Cardiac muscle cell (in vitro differentiated cells and primary cell): Measurements from ENCODE around the gene SSR2. TPM values are rescaled to one million over a fixed set of nuclear protein-coding genes. Genes with fewer than 3 reads are reported as not detected.

Source experiments
- DNase-seq, 2 donors: peaks; one replicate each; pipeline versions ENCODE4 v3.0.0 to v3.0.0-alpha.2; 2010 to 2017; ENCODE audit warnings: low read depth in 1 of 2, low spot score in 1 of 2
- H3K27ac ChIP-seq: fragments of 200-600 bp; sonication (generic); 2 replicates; pipeline ENCODE4 v1.5.1; 2016
- H3K27me3 ChIP-seq: fragments of 200-600 bp; sonication (generic); 2 replicates; pipeline ENCODE4 v1.6.0; 2016; ENCODE audit warnings: control low read depth
- H3K36me3 ChIP-seq: fragments of 200-600 bp; sonication (generic); 2 replicates; pipeline ENCODE4 v1.5.1; 2016; ENCODE audit warnings: control low read depth
- H3K4me1 ChIP-seq: fragments of 200-600 bp; sonication (generic); 2 replicates; pipeline ENCODE4 v1.8.1; 2017; ENCODE audit warnings: low read depth, mild to moderate bottlenecking, mixed run types
- H3K4me3 ChIP-seq: fragments of 200-600 bp; sonication (generic); 2 replicates; pipeline ENCODE4 v1.5.1; 2016; ENCODE audit warnings: mild to moderate bottlenecking
- H3K9me3 ChIP-seq: fragments of 200-600 bp; sonication (generic); 2 replicates; pipeline ENCODE4 v1.5.1; 2017; ENCODE audit warnings: low read depth, mild to moderate bottlenecking, control low read depth
- polyA plus RNA-seq: library from polyadenylated mRNA; unstranded; fragments of >200 nt; fragmentation: Nextera tagmentation; extraction: Ambion mirVana; gene quantifications from 2 replicates; pipeline ENCODE4 v1.2.1, GENCODE V29; 2016
- total RNA-seq: library from RNA; depleted of rRNA; stranded (reverse); fragments of >200 nt; gene quantifications from 2 replicates; pipeline ENCODE4 v1.2.3, GENCODE V29; 2016
- TF ChIP-seq, protein P1 (sequence below): IDR thresholded peaks from 2 replicates; pipeline ENCODE4 v1.5.1; 2012; ENCODE audit warnings: low read depth, mild to moderate bottlenecking, low read length

SSR2 gene
- total and polyA plus RNA-seq, 2 experiments from 2014 or later: 119 to 188 TPM

DNA sequence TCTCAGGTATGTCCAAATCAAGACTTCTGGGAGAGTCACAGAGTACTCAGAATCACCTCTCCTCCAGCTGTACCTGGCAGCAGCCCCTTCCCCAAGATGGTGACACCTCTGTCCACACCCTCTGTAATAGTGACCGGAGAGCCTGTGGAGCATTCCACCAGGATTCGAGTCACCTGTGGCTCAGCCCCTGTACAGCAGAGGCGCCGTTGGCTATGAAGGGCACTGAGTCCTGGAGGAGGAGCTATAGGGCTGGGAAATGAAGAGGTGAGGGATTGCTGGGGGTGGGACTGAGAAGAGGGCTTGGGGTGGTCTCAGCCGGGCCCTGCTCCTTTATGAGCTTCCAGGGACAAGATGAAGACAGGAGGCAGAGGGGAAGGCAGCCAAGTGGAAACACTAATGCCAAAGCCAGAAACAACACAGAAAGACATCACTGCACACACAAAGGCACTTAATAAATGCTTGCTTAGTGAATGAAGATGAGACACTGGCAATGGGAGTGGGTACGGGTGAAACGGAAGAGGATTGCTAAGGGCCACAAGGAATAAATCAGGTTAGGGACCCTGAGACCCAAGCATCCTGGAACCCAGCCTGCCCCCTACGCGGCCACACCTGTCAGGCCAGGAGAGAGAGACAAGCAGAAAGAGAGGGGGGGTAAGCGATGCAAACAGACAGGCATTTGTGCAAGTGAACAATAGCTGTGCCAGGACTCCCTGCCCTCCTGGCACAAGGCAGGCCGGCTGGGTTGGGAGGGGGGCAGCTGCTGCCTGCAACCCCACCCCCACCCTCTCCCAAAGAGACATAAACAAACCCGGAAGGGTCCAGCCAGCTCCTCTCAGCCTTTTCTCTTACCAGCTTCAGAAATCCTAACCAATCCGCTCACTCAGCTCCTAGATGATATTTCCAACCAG lies 46.3 kb downstream of the SSR2 start:
- H3K4me3 ChIP-seq: no peak overlapping the region
- TF ChIP-seq, protein P1, sequence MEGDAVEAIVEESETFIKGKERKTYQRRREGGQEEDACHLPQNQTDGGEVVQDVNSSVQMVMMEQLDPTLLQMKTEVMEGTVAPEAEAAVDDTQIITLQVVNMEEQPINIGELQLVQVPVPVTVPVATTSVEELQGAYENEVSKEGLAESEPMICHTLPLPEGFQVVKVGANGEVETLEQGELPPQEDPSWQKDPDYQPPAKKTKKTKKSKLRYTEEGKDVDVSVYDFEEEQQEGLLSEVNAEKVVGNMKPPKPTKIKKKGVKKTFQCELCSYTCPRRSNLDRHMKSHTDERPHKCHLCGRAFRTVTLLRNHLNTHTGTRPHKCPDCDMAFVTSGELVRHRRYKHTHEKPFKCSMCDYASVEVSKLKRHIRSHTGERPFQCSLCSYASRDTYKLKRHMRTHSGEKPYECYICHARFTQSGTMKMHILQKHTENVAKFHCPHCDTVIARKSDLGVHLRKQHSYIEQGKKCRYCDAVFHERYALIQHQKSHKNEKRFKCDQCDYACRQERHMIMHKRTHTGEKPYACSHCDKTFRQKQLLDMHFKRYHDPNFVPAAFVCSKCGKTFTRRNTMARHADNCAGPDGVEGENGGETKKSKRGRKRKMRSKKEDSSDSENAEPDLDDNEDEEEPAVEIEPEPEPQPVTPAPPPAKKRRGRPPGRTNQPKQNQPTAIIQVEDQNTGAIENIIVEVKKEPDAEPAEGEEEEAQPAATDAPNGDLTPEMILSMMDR: no peak
- no peaks in the 10 kb centered on the region for H3K27me3 ChIP-seq
- no peaks in the 10 kb centered on the region for H3K9me3 ChIP-seq
- peaks cover 33% of the 10 kb centered on the region for H3K4me1 ChIP-seq
- no peak for DNase-seq
- peak overlapping the region; percentile 92 for H3K27ac ChIP-seq
- H3K36me3 ChIP-seq: no peaks in the 10 kb centered on the region

DNA sequence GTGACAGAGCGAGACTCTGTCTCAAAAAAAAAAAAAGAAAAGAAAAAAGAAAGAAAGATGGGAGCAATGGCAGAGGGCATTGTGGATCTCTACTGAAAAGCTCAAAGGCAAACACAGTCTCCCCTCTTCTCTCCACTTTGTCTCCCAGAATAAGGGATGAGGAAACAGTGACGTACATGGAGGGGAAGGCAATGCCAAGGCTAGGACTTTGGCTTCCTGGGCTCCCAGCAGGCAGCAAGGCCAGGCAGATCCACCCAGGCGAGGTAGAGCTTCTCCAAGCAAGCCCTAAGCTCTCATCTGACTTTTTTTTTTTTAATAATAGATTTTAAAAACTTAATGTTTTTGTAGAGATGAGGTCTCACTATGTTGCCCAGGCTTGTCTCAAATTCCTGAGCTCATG lies 47.0 kb downstream of the SSR2 start:
- Histone ChIP-seq H3K4me3 (no peak overlapping the region), H3K36me3 (no peaks in the 10 kb centered on the region), H3K9me3 (no peaks in the 10 kb centered on the region), H3K27ac (no peak overlapping the region), H3K27me3 (no peaks in the 10 kb centered on the region), H3K4me1 (peaks cover 40% of the 10 kb centered on the region)
- no peak for DNase-seq
- TF ChIP-seq, protein P1: no peak

DNA sequence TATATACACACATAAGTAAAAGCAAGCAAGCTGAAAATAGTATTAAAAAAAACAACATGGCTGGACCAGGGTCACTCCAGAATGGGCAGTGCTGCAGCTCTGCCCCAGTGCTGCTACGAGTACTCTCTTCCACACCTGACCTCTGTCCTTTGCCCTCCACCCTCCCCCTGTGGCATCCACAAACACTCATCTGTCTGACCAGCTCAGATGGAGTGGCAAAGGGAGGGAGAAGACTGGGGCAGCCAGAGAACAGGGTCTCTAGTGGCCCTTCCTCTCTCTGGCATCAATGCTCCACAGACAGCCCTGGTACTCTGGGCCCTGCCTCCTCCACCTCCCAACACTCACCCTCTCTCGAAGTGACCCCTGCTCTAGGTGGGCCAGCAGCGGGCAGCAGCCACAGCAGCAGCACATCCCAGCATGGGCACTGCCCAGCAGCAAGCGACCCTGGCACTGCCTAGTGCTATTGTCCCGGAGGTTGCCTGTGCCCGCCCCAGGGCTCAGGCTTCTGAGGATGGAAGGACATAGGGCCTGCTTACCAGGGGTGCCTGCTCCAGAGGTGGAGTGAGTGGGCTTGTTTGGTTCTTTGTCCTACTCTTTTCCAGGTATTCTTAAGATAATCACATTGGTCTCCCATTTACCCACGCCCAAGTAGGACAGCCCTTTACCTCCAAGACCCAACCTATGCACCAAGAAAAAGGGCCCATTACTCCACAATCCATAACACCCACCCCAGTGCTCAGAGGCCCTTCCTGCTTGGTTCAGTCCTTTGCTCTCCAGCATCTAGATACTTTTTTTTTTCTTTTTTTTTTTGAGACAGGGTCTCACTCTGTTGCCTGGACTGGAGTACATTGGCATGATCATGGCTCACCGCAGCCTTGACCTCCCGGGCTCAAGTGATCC lies 48.6 kb downstream of the SSR2 start:
- TF ChIP-seq, protein P1: no peak
- H3K27me3 ChIP-seq: no peaks in the 10 kb centered on the region
- no peaks in the 10 kb centered on the region for H3K36me3 ChIP-seq
- H3K4me3 ChIP-seq: no peak overlapping the region
- peak overlapping the region; percentile 23 for H3K27ac ChIP-seq
- H3K4me1 ChIP-seq: peaks cover 54% of the 10 kb centered on the region
- DNase-seq: no peak
- no peaks in the 10 kb centered on the region for H3K9me3 ChIP-seq

DNA sequence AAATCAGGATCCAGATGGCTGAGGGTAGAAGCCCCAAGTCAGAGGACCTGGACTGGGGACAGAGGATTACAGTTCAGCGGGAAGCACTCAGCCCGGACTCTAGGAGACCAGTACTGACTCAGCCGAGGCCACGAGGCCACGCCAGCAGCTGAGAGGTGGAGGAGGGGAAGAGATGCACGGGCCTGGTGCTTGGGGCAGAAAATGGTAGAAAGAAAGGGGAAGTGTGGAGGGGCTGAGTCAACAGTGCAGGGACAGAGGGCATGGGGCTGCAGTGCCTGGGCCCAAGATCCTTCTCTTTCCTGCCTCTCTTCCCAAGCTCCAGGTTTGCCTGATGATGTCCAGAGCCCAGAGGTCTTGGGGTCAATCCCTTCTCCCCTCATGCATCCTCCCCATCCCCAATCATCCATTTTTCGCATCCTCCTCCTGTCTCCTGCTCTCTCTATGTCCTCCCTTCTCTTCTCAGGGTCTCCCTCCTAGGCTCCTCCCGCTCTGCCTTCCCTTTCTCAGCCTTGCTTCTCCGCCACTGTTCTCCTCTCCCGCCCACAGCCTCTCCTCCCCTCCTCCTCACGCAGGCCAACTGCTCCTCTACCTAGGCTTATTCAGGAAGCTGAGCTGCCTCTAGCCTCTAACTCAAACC lies 50.1 kb downstream of the SSR2 start:
- peak in 1 of 2 donors; percentile 78 for DNase-seq

DNA sequence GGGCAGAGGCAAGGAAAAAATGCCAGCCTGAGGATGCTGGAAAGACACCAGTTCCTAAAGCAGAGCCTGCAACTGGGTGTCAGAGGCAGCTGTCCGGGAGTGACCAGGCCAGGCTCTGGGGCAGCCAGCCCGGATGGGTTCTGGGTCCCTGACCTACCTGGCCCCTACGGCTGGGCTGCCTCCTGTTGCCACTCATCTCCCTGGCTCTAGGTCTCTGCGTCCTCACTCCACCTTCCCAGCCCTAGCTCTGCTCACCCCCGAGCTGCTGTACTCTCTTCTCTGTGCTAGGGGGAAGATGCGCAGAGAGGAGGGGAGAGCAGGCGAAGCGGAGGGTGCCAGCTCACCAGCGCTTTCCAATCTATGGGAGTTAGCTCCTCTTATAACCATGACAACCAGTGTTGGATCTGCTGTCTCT lies 51.4 kb downstream of the SSR2 start:
- DNase-seq: no peak
- TF ChIP-seq, protein P1: no peak
- no peaks in the 10 kb centered on the region for H3K27me3 ChIP-seq
- H3K27ac ChIP-seq: peak overlapping the region; percentile 84
- peaks cover 40% of the 10 kb centered on the region for H3K4me1 ChIP-seq
- peaks cover 7% of the 10 kb centered on the region for H3K36me3 ChIP-seq
- H3K9me3 ChIP-seq: no peaks in the 10 kb centered on the region
- H3K4me3 ChIP-seq: no peak overlapping the region

More for the DNA sequence above, 50.1 kb downstream of the SSR2 start:
- Histone ChIP-seq H3K27ac (peak overlapping the region; percentile 84), H3K36me3 (no peaks in the 10 kb centered on the region), H3K4me1 (peaks cover 52% of the 10 kb centered on the region), H3K9me3 (no peaks in the 10 kb centered on the region), H3K27me3 (no peaks in the 10 kb centered on the region), H3K4me3 (no peak overlapping the region)
- TF ChIP-seq, protein P1: no peak
